Muscle layer of colon (tissue), 2 donors: Measurements from ENCODE around the gene GSTM2.

Source experiments
- H3K27ac ChIP-seq: one replicate; pipeline ENCODE4 v1.7.0; 2013; ENCODE audit warnings: low read depth, mild to moderate bottlenecking, low read length, moderate library complexity
- H3K27me3 ChIP-seq, 2 donors: one replicate each; pipeline ENCODE4 v1.7.0; 2013; ENCODE audit warnings: low read length in 2 of 2, mild to moderate bottlenecking in 2 of 2; ENCODE audit not compliant: insufficient read depth in 2 of 2, control insufficient read depth in 1 of 2
- H3K36me3 ChIP-seq: one replicate; pipeline ENCODE4 v1.7.0; 2013; ENCODE audit warnings: mild to moderate bottlenecking, low read length; ENCODE audit not compliant: insufficient read depth
- H3K4me1 ChIP-seq: one replicate; pipeline ENCODE4 v1.7.0; 2013; ENCODE audit warnings: mild to moderate bottlenecking, low read length; ENCODE audit not compliant: insufficient read depth
- H3K4me3 ChIP-seq, 2 donors: one replicate each; pipeline ENCODE4 v1.7.0; 2013; ENCODE audit warnings: low read length in 2 of 2, low read depth in 1 of 2, mild to moderate bottlenecking in 1 of 2, moderate library complexity in 1 of 2
- H3K9ac ChIP-seq: one replicate; pipeline ENCODE4 v1.7.0; 2013; ENCODE audit warnings: low read length
- H3K9me3 ChIP-seq: one replicate; pipeline ENCODE4 v1.7.0; 2013; ENCODE audit warnings: mild to moderate bottlenecking, low read length
- donor health status: abdominal sarcoma.
- donor health status: Adenocarcinoma of cecum.

Gene GSTM2

GRCh38 chr1:109641078-109641740, 26.6 kb upstream of the GSTM2 start:
- Histone ChIP-seq H3K36me3 (no peaks in the 10 kb centered on the region), H3K4me3 (no peak overlapping the region), H3K27me3 (no peaks in the 10 kb centered on the region)

GRCh38 chr1:109641861-109642260, 26.0 kb upstream of the GSTM2 start:
- H3K27me3 ChIP-seq = no peaks in the 10 kb centered on the region
- no peaks in the 10 kb centered on the region for H3K36me3 ChIP-seq
- no peak overlapping the region for H3K27ac ChIP-seq
- H3K9ac ChIP-seq = no peak overlapping the region
- H3K9me3 ChIP-seq = no peaks in the 10 kb centered on the region
- peaks cover 7% of the 10 kb centered on the region for H3K4me1 ChIP-seq
- H3K4me3 ChIP-seq = no peak overlapping the region

More at GRCh38 chr1:109641078-109641740, 26.6 kb upstream of the GSTM2 start:
- H3K9me3 ChIP-seq = no peaks in the 10 kb centered on the region
- H3K4me1 ChIP-seq = peaks cover 13% of the 10 kb centered on the region
- H3K27ac ChIP-seq = no peak overlapping the region
- no peak overlapping the region for H3K9ac ChIP-seq

GRCh38 chr1:109642626-109643025, 25.2 kb upstream of the GSTM2 start:
- H3K27ac ChIP-seq = no peak overlapping the region
- no peaks in the 10 kb centered on the region for H3K9me3 ChIP-seq
- no peaks in the 10 kb centered on the region for H3K36me3 ChIP-seq
- H3K4me1 ChIP-seq = peaks cover 7% of the 10 kb centered on the region
- no peak overlapping the region for H3K4me3 ChIP-seq
- H3K27me3 ChIP-seq = no peaks in the 10 kb centered on the region
- H3K9ac ChIP-seq = no peak overlapping the region

GRCh38 chr1:109643385-109644230, 24.2 kb upstream of the GSTM2 start:
- Histone ChIP-seq H3K4me3 (peak overlapping the region in 1 of 2 donors; percentile 30), H3K27ac (no peak overlapping the region), H3K4me1 (peaks cover 7% of the 10 kb centered on the region), H3K27me3 (no peaks in the 10 kb centered on the region), H3K9ac (peak overlapping the region; percentile 33), H3K9me3 (no peaks in the 10 kb centered on the region), H3K36me3 (no peaks in the 10 kb centered on the region)

DNA sequence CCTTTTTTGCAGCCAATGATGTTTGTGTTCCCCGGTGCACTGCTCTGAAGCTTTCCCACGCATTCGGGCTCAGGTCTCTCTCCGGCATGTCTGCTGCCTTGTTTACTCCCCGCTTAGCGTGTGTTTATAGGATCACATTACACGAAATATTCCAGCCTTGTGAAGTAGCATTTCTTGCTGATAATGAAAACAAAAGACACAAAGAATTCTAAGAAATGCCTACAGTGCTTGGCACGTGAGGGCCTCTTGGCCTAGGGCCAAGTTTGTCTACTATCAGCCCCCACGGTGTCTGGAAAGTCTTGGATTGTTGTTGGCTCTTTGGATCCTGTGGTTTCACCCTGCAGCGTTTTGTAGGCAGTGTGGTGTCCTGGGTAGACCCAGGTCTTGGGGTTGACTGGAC, 23.2 kb upstream of the GSTM2 start:
- no peaks in the 10 kb centered on the region for H3K27me3 ChIP-seq
- H3K4me3 ChIP-seq = no peak overlapping the region
- no peak overlapping the region for H3K27ac ChIP-seq
- no peaks in the 10 kb centered on the region for H3K9me3 ChIP-seq
- no peaks in the 10 kb centered on the region for H3K36me3 ChIP-seq
- peaks cover 7% of the 10 kb centered on the region for H3K4me1 ChIP-seq
- H3K9ac ChIP-seq = no peak overlapping the region

- Histone ChIP-seq H3K9me3 (no peaks in the 10 kb centered on the region), H3K9ac (no peak overlapping the region), H3K4me1 (peaks cover under 1% of the 10 kb centered on the region), H3K36me3 (no peaks in the 10 kb centered on the region), H3K27me3 (no peaks in the 10 kb centered on the region), H3K27ac (no peak overlapping the region), H3K4me3 (no peak overlapping the region)
These were observed 18.4 kb upstream of the GSTM2 start for GRCh38 chr1:109649491-109649914.

DNA sequence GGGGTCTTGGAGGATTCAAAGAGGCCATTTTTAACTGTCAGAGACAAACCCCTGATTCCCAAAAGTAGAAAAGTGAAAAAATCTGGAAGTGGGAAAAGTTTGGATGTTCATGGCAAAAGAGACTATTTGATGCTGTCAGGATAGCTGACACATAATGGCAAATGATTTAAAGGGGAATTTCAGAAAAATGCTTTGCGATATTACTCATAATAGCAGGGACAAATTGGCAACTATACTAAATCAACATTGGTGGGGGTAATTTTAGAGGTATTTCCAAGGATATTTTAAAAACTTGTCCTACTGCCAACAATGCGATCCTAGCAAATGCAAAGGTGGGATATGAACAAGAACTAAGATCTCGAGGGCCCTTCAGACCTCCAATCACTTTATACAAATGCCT, 17.2 kb upstream of the GSTM2 start:
- Histone ChIP-seq H3K4me3 (no peak overlapping the region), H3K9ac (no peak overlapping the region), H3K9me3 (no peaks in the 10 kb centered on the region), H3K27me3 (no peaks in the 10 kb centered on the region), H3K4me1 (peaks cover 11% of the 10 kb centered on the region), H3K36me3 (no peaks in the 10 kb centered on the region), H3K27ac (no peak overlapping the region)

DNA sequence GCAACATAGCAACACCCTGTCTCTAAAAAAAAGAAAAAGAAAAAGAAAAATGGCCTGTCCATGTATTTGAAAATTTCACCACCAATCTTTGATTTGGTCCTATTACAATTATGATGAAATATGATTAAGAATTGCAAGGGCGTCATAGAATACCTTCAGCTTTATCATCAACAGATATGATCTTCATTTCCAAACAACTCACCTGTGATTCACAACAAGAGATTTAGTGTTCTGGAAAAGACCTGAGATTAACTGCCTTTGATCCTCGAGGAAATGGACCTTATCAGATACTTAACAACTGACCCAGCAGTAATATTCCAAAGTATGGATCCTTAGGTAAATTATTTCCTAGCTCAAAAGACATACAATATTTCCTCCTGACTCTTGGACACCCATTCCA, 15.5 kb upstream of the GSTM2 start:
- H3K27ac ChIP-seq = no peak overlapping the region
- H3K4me3 ChIP-seq = no peak overlapping the region
- H3K4me1 ChIP-seq = peaks cover 11% of the 10 kb centered on the region
- H3K36me3 ChIP-seq = no peaks in the 10 kb centered on the region
- no peaks in the 10 kb centered on the region for H3K9me3 ChIP-seq
- no peak overlapping the region for H3K9ac ChIP-seq
- H3K27me3 ChIP-seq = no peaks in the 10 kb centered on the region

DNA sequence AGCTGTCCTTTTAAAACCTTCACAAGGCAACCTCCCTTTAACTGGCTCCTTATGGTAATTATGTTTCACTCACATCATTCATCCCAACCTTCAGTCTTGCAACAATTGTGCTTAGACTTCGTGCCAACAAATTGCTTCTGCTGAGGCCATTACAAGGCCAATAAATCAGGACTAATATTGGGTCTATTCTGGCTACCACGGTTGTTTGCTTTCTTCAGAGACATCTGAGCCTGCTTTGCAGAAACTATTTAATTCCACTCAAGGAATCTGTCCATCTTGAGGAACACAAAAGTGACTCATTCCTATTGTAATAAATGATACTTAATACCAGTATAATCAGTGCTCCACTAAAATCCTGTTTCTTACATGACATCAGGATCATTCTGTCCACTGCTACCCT, 14.6 kb upstream of the GSTM2 start:
- no peak overlapping the region for H3K9ac ChIP-seq
- peaks cover 11% of the 10 kb centered on the region for H3K4me1 ChIP-seq
- no peak overlapping the region for H3K27ac ChIP-seq
- H3K4me3 ChIP-seq = no peak overlapping the region
- no peaks in the 10 kb centered on the region for H3K27me3 ChIP-seq
- H3K36me3 ChIP-seq = peaks cover 8% of the 10 kb centered on the region
- H3K9me3 ChIP-seq = no peaks in the 10 kb centered on the region

- Histone ChIP-seq H3K9me3 (no peaks in the 10 kb centered on the region), H3K9ac (no peak overlapping the region), H3K36me3 (peaks cover 9% of the 10 kb centered on the region), H3K4me3 (no peak overlapping the region), H3K27ac (no peak overlapping the region), H3K4me1 (peaks cover 11% of the 10 kb centered on the region), H3K27me3 (no peaks in the 10 kb centered on the region)
These were observed 13.3 kb upstream of the GSTM2 start for GRCh38 chr1:109654519-109654918.

DNA sequence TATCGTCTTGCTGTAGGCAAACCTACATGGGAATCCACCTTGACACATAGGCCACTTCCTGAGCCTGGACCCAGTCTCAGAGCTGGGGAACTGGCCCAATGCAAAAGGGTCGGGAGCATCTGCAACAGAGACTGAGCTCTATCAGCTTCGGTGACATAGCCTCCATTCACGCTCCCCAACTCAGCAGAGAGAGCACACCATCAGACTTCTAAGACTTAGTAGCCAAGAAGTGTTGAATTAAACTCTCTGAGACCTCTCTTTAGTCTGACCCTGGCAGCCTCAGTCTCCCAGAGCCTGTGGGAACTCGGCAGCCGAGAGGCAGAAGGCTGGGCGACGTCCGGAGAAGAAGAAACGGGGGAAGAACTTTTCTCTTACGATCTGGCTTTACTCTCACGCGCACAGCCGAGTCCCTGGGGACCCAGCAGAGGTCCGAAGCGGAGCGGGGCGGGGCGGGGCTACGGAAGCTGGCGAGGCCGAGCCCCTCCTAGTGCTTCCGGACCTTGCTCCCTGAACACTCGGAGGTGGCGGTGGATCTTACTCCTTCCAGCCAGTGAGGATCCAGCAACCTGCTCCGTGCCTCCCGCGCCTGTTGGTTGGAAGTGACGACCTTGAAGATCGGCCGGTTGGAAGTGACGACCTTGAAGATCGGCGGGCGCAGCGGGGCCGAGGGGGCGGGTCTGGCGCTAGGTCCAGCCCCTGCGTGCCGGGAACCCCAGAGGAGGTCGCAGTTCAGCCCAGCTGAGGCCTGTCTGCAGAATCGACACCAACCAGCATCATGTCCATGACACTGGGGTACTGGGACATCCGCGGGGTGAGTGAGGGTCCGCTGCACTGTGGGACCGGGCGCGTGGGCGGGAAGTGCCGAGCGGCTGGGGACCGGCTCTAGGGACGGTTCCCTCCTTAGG, 12.0 kb upstream of the GSTM2 start, which contains the start of gene GSTM4:
Gene GSTM4, plus strand, starts transcription at position 485 of the 905 bp plus-strand sequence. Its CDS starts 291 bp downstream, at position 776.
- Histone ChIP-seq H3K4me1 (peaks cover 11% of the 10 kb centered on the region), H3K27me3 (no peaks in the 10 kb centered on the region), H3K9ac (peak within 1 kb of the TSS; percentile 40), H3K9me3 (no peaks in the 10 kb centered on the region), H3K36me3 (peaks cover 18% of the 10 kb centered on the region), H3K4me3 (peak within 1 kb of the TSS; percentile 59 to 68), H3K27ac (peak within 1 kb of the TSS; percentile 83)
